Coronary artery (tissue), 2 donors: ENCODE measurements around the gene HDAC5.
"Not testable (repeated sequence)": the region's sequence is repeated elsewhere in the genome, so short reads cannot be mapped to it uniquely, and the experiment has no call there.

ENCODE experiments used
- DNase-seq: peaks from one replicate; pipeline ENCODE4 v3.0.0-alpha.2; 2017; ENCODE audit warnings: low spot score
- H3K27ac ChIP-seq, 2 donors: fragments of 200-600 bp; sonication (generic); one replicate each; pipeline ENCODE4 v1.5.1; 2016 to 2019
- H3K4me3 ChIP-seq: fragments of 200-600 bp; sonication (generic); 2 replicates; pipeline ENCODE4 v1.5.1; 2016; ENCODE audit warnings: mild to moderate bottlenecking, moderate library complexity
- TF ChIP-seq, protein P1 (sequence below): fragments of 200-600 bp; sonication (generic); IDR thresholded peaks from one replicate; pipeline ENCODE4 v1.5.1; 2019; ENCODE audit warnings: antibody characterized with exemption

Gene HDAC5

DNA sequence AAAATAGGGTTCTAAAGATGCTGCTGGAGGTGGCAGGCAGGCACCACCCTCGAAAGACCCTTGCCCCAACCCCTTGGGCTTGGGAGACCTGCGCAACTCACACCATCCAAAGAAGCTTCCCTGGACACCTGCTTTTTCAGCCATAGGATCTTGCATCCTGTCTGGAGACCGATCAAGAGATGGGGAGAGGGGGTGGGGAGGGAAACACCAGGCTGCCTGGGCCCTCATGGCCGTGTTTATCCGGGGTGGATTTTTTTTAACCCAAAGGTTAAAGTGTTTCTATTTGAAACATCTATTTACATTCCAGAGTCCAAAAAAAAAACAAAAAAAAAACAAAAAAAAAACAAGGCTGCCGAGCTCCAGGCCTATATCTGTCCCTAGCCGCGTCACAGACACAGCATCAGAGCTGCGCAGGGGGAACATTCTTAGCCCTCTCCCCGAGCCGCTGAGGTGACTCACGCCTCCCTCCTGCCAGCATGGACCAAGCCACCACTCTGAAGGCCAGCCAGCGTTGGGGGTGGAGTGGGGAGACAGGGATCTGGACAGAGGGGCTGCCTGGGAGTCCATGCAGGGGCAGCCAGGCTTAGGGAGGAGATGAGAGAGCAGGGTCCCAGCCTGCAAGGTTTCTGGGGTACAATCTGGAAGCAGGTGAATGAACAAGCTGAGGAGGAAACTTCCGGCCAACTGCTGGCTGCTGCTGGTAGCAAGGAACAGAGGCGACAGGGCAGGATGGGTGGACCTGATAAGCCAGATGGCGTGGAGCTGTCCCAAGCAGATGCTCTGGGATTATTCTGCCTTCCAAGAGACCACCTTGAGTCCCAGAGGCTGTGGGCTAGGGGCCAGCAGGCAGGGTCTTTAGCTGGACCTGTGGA lies 14.8 kb downstream of the HDAC5 start:
- peak; percentile 98 for DNase-seq
- TF ChIP-seq, protein P1, sequence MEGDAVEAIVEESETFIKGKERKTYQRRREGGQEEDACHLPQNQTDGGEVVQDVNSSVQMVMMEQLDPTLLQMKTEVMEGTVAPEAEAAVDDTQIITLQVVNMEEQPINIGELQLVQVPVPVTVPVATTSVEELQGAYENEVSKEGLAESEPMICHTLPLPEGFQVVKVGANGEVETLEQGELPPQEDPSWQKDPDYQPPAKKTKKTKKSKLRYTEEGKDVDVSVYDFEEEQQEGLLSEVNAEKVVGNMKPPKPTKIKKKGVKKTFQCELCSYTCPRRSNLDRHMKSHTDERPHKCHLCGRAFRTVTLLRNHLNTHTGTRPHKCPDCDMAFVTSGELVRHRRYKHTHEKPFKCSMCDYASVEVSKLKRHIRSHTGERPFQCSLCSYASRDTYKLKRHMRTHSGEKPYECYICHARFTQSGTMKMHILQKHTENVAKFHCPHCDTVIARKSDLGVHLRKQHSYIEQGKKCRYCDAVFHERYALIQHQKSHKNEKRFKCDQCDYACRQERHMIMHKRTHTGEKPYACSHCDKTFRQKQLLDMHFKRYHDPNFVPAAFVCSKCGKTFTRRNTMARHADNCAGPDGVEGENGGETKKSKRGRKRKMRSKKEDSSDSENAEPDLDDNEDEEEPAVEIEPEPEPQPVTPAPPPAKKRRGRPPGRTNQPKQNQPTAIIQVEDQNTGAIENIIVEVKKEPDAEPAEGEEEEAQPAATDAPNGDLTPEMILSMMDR: no peak
- peak overlapping the region; percentile 70 for H3K4me3 ChIP-seq
- peak overlapping the region; percentile 88 to 97 for H3K27ac ChIP-seq

DNA sequence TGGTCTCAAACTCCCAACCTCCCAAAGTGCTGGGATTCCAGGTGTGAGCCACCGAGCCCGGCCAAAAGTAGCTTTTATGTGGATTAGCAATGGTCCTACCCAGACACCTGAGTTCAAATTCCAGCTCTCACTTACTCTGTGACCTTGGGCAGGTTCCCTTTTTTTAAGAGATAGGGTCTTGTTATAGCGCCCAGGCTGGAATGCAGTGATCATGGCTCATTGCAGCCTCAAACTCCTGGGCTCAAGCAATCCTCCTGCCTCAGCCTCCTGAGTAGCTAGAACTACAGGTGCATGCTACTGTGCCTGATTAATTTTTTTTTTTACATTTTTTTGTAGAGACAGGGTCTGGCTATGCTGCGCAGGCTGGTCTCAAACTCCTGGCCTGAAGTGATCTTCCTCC lies 16.6 kb downstream of the HDAC5 start:
- TF ChIP-seq, protein P1: no peak
- Histone ChIP-seq H3K4me3 (no peak overlapping the region), H3K27ac (peak overlapping the region; percentile 88 to 92)
- no peak for DNase-seq

DNA sequence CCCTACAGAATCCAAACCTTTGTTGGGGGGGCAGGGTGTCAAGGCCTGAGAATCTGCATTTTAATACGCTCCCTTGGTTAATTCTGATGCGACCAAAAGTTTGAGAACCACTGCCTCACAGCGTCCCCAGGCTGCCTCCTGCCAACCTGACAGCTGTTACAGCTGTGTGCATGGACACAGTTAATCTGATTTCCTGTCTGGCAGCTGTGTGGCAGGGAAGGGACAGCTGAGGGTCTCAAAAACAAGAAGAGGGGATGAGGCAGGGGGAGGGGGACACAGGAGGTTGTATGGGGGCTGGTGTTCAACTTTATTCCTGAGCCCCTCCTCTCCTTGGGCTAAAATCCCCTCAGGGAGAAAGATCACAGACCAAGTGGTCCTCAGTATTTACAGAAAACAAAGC lies 17.5 kb downstream of the HDAC5 start:
- TF ChIP-seq, protein P1: no peak
- H3K4me3 ChIP-seq: no peak overlapping the region
- no peak for DNase-seq
- peak overlapping the region; percentile 36 to 80 for H3K27ac ChIP-seq

- no peak overlapping the region for H3K4me3 ChIP-seq
- TF ChIP-seq, protein P1: no peak
- H3K27ac ChIP-seq: peak overlapping the region; percentile 36 to 80
- DNase-seq: no peak
These were observed 18.0 kb downstream of the HDAC5 start for GRCh38 chr17:44105483-44105882.

DNA sequence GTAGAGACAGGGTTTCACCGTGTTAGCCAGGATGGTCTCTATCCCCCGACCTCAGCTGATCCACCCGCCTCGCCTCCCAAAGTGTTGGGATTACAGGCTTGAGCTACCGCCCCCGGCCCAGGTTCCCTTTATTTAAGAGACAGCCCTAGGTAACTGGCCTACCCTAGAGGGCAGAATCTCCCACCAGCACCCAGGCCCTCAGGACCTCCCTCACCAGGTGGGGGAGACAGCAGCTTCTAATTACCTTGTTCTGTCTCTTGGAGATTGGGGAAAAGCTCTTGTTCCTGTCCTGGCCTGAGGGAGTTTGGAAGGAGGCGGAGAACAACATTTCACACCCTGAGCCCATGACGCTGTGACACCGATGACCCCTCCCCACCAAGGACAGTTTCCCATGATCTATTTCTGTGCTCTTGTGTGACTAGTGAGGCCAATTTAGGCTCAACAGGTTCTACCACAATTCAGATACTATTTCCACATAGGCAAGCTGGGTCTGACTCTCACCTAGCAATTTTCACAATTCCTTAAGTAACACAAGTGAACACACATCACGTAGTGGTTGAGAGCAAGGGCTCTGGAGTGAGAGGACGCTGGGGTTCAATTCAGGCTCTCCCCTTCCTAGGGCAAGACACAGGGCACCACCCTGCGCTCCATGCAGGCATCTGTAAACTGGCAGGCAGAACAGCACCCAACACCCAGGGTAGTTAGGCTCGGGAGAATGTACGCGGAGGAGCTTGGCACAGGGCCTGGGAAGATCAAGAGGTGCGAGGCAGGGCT lies 20.4 kb downstream of the HDAC5 start:
- peak overlapping the region in 1 of 2 donors; percentile 53 for H3K27ac ChIP-seq
- no peak overlapping the region for H3K4me3 ChIP-seq
- TF ChIP-seq, protein P1: no peak
- DNase-seq: no peak

DNA sequence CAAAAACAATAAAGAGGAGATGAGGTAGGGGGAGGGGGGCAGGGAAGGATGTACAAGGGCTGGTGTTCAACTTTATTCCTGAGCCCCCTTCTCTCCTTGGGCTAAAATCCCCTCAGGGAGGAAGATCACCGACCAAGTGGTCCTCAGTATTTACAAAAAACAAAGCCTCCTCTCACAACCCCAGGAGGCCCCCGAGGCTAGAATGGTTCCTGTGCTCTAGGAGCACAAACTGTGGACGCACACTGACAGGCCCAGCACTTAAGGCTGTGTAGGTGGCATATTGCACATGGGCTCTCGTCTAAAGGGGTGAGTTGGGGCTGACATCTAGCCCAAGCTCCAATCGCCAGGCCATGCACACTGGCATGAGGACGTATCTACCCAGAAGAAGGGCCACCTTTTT lies 21.6 kb downstream of the HDAC5 start:
- not testable (repeated sequence) for H3K4me3 ChIP-seq, H3K27ac ChIP-seq

DNA sequence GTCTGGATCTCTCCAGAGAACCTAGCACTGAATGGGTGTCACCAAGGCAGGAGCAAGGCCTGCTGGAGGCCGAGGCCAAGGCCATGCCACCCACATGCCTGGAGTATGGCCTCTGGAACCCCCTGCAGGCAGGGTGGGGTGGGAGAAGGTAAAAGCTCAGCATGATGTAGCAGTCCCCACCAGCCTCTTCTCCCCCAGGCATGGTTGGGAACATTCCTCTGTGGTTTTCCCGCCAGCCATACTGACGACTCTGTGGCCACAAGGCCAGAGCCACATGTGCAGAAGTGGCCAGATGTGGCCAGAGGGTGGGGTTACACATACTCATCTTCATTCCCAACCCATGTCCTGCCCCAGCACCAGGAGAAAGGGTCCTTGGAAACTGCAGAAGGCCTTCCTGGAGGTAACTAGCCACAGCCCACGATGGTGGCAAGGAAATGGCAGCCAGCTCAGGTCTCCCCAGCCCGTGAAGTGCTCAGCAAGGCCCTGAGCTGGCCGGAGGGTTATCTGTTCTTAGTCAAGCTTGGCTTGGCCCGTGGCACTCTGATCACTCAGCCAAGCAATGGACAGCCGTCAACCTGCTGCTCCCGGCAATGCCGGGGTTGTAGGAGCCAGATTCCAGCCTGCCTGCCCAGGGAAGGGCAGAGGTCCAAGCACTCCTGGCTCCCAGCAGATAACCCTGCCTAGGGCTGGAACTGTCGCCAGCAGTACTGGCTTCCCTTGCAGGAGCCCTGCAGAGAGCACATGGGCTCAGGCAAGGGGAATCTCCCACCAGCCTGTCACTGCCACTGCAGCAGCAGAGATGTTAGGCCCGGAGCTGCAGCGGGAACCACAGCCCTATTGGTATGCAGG lies 26.1 kb downstream of the HDAC5 start:
- TF ChIP-seq, protein P1: no peak
- no peak for DNase-seq
- H3K4me3 ChIP-seq: no peak overlapping the region
- H3K27ac ChIP-seq: peak overlapping the region; percentile 76 to 92

More for the DNA sequence above, 21.6 kb downstream of the HDAC5 start:
- DNase-seq: not testable (repeated sequence)
